WTC11 (cell line): ENCODE measurements around the gene PIP5K1A. TPM values are rescaled to one million over a fixed set of nuclear protein-coding genes. Genes with fewer than 3 reads are reported as not detected.

ENCODE experiments used
- ATAC-seq: fragments of 200-7000 bp; cut with Tn5 transposase; 2 replicates; pipeline ENCODE4 v1.10.0; 2021; ENCODE audit warnings: mild to moderate bottlenecking, moderate library complexity
- CTCF ChIA-PET: fragments of 300-600 bp; sonication (Branson Sonifier 250); formaldehyde crosslinking; loops from one replicate; lab custom pipeline; 2021; ENCODE audit warnings: antibody characterized with exemption; lab: Charles Lee
- POLR2A ChIA-PET: fragments of 350-600 bp; sonication (Branson Sonifier 250); formaldehyde crosslinking; loops from one replicate; lab custom pipeline; 2021; ENCODE audit warnings: antibody characterized with exemption; lab: Charles Lee
- DNase-seq: peaks from one replicate; pipeline ENCODE4 v3.0.0; 2021; ENCODE audit warnings: low spot score
- H3K27ac Mint-ChIP-seq: 2 replicates; pipeline ENCODE4 v1.8.0; 2021; ENCODE audit warnings: mixed read lengths
- H3K27me3 Mint-ChIP-seq: 2 replicates; pipeline ENCODE4 v1.8.0; 2021; ENCODE audit warnings: low read depth, mild to moderate bottlenecking, moderate library complexity, mixed read lengths
- H3K36me3 Mint-ChIP-seq: 2 replicates; pipeline ENCODE4 v1.8.0; 2021; ENCODE audit warnings: mixed read lengths
- H3K4me1 Mint-ChIP-seq: 2 replicates; pipeline ENCODE4 v1.8.0; 2022; ENCODE audit warnings: mixed read lengths
- H3K4me3 Mint-ChIP-seq: 2 replicates; pipeline ENCODE4 v1.8.0; 2021; ENCODE audit warnings: mild to moderate bottlenecking, moderate library complexity, mixed read lengths
- H3K9me3 Mint-ChIP-seq: 2 replicates; pipeline ENCODE4 v1.8.0; 2021; ENCODE audit warnings: mixed read lengths
- ATF6 ChIP-seq: sonication (generic); formaldehyde crosslinking; IDR thresholded peaks from 2 replicates; pipeline ENCODE4 v1.8.1; 2023; ENCODE audit warnings: mild to moderate bottlenecking, missing genetic modification reagents
- CBFB ChIP-seq: sonication (generic); formaldehyde crosslinking; IDR thresholded peaks from 2 replicates; pipeline ENCODE4 v1.8.1; 2022; ENCODE audit warnings: mild to moderate bottlenecking, low read depth, missing genetic modification reagents
- E2F1 ChIP-seq: sonication (generic); formaldehyde crosslinking; IDR thresholded peaks from 2 replicates; pipeline ENCODE4 v1.8.0; 2022; ENCODE audit warnings: mild to moderate bottlenecking, missing genetic modification reagents
- EMX1 ChIP-seq: fragments of 250-450 bp; sonication (Bioruptor Pico); IDR thresholded peaks from 2 replicates; pipeline ENCODE4 v1.8.0; 2021; ENCODE audit warnings: mild to moderate bottlenecking
- GABPB1 ChIP-seq: sonication (generic); formaldehyde crosslinking; IDR thresholded peaks from 2 replicates; pipeline ENCODE4 v1.8.1; 2023; ENCODE audit warnings: mild to moderate bottlenecking, missing genetic modification reagents
- GTF2I ChIP-seq: fragments of 250-450 bp; sonication (Bioruptor Pico); conservative IDR thresholded peaks from 2 replicates; pipeline ENCODE4 v1.4.0; 2021; ENCODE audit warnings: mild to moderate bottlenecking
- HMGA2 ChIP-seq: fragments of 250-450 bp; sonication (Bioruptor Pico); IDR thresholded peaks from 2 replicates; pipeline ENCODE4 v1.4.0; 2021; ENCODE audit warnings: mild to moderate bottlenecking, moderate library complexity
- HMGXB4 ChIP-seq: sonication (generic); formaldehyde crosslinking; IDR thresholded peaks from 2 replicates; pipeline ENCODE4 v1.8.1; 2023; ENCODE audit warnings: mild to moderate bottlenecking, moderate library complexity, missing genetic modification reagents
- IRF2 ChIP-seq: sonication (generic); formaldehyde crosslinking; IDR thresholded peaks from 2 replicates; pipeline ENCODE4 v1.8.0; 2022; ENCODE audit warnings: low read depth, missing genetic modification reagents, borderline replicate concordance
- MXD4 ChIP-seq: fragments of 250-450 bp; sonication (Bioruptor Pico); IDR thresholded peaks from 2 replicates; pipeline ENCODE4 v1.8.0; 2021; ENCODE audit warnings: mild to moderate bottlenecking, moderate library complexity, borderline replicate concordance
- NFATC4 ChIP-seq: fragments of 250-450 bp; sonication (Bioruptor Pico); IDR thresholded peaks from 2 replicates; pipeline ENCODE4 v1.9.0; 2021; ENCODE audit warnings: mild to moderate bottlenecking
- NR2C2 ChIP-seq: sonication (generic); formaldehyde crosslinking; IDR thresholded peaks from 2 replicates; pipeline ENCODE4 v1.8.0; 2022; ENCODE audit warnings: mild to moderate bottlenecking, missing genetic modification reagents
- RORB ChIP-seq: fragments of 250-450 bp; sonication (Bioruptor Pico); IDR thresholded peaks from 2 replicates; pipeline ENCODE4 v1.9.0; 2021; ENCODE audit warnings: mild to moderate bottlenecking
- SMAD3 ChIP-seq: sonication (generic); formaldehyde crosslinking; IDR thresholded peaks from 2 replicates; pipeline ENCODE4 v1.8.0; 2022; ENCODE audit warnings: missing genetic modification reagents, mild to moderate bottlenecking, borderline replicate concordance
- STAT6 ChIP-seq: sonication (generic); formaldehyde crosslinking; conservative IDR thresholded peaks from 2 replicates; pipeline ENCODE4 v1.8.1; 2023; ENCODE audit warnings: mild to moderate bottlenecking, low read depth, missing genetic modification reagents, moderate library complexity
- TCF7 ChIP-seq: sonication (generic); formaldehyde crosslinking; IDR thresholded peaks from 2 replicates; pipeline ENCODE4 v1.8.0; 2022; ENCODE audit warnings: mild to moderate bottlenecking, low read depth, missing genetic modification reagents, moderate library complexity
- ZMAT4 ChIP-seq: fragments of 250-450 bp; sonication (Bioruptor Pico); IDR thresholded peaks from 2 replicates; pipeline ENCODE4 v1.9.0; 2021; ENCODE audit warnings: mild to moderate bottlenecking
- ZNF121 ChIP-seq: sonication (generic); formaldehyde crosslinking; IDR thresholded peaks from 2 replicates; pipeline ENCODE4 v1.8.0; 2023; ENCODE audit warnings: missing genetic modification reagents
- ZNF263 ChIP-seq: sonication (generic); formaldehyde crosslinking; IDR thresholded peaks from 2 replicates; pipeline ENCODE4 v1.8.1; 2022; ENCODE audit warnings: low read depth, mild to moderate bottlenecking, moderate library complexity, missing genetic modification reagents
- total RNA-seq: library from RNA; stranded (reverse); gene quantifications from 3 replicates; pipeline ENCODE4 v1.2.3, GENCODE V29; 2021
- TF ChIP-seq, protein P1 (sequence below): sonication (generic); formaldehyde crosslinking; conservative IDR thresholded peaks from 2 replicates; pipeline ENCODE4 v1.8.1; 2022; ENCODE audit warnings: mild to moderate bottlenecking, missing genetic modification reagents
- TF ChIP-seq, protein P2 (sequence below): sonication (generic); formaldehyde crosslinking; IDR thresholded peaks from 2 replicates; pipeline ENCODE4 v1.8.0; 2023; ENCODE audit warnings: mild to moderate bottlenecking, missing genetic modification reagents

Gene PIP5K1A
- total RNA-seq, 1 experiment from 2014 or later = 81.3 TPM

DNA sequence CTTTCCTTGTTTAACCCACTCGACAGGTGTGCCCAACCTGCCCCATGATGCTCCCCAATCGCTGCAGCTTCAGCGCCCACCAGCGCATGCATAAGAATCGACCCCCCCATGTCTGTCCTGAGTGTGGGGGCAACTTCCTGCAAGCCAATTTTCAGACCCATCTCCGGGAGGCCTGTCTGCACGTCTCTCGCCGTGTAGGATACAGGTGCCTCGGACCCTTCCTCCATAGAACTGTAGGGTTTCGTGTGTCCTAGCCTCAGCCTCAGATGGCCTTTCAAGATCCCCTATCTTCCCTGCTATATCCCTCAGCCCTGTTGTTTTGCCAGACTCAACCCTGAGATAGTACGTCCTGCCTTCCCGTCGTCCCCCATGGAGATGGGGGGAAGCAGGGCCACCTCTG is 90.2 kb downstream of the PIP5K1A start:
- CTCF ChIA-PET = no interaction called here
- Mint-ChIP-seq H3K27me3 (no peaks in the 10 kb centered on the region), H3K36me3 (peaks cover 56% of the 10 kb centered on the region), H3K4me3 (no peak overlapping the region), H3K27ac (peak overlapping the region; percentile 13; the same call in 1 of the 2 replicates), H3K4me1 (peaks cover 19% of the 10 kb centered on the region), H3K9me3 (no peaks in the 10 kb centered on the region)
- ATAC-seq (no peak), DNase-seq (no peak)
- POLR2A ChIA-PET = interaction anchor here (0.5 kb wide), 1 partner anchor 107 kb away, joined by 3 read pairs; no protein-coding TSS in a partner anchor
- TF ChIP-seq ZNF263 (no peak), GTF2I (CRISPR knock-in tag) (no peak), RORB (no peak), STAT6 (no peak), HMGA2 (CRISPR knock-in tag) (no peak), HMGXB4 (no peak)
- TF ChIP-seq, protein P1, sequence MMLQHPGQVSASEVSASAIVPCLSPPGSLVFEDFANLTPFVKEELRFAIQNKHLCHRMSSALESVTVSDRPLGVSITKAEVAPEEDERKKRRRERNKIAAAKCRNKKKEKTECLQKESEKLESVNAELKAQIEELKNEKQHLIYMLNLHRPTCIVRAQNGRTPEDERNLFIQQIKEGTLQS (CRISPR knock-in tag) = no peak
- TF ChIP-seq, protein P2, sequence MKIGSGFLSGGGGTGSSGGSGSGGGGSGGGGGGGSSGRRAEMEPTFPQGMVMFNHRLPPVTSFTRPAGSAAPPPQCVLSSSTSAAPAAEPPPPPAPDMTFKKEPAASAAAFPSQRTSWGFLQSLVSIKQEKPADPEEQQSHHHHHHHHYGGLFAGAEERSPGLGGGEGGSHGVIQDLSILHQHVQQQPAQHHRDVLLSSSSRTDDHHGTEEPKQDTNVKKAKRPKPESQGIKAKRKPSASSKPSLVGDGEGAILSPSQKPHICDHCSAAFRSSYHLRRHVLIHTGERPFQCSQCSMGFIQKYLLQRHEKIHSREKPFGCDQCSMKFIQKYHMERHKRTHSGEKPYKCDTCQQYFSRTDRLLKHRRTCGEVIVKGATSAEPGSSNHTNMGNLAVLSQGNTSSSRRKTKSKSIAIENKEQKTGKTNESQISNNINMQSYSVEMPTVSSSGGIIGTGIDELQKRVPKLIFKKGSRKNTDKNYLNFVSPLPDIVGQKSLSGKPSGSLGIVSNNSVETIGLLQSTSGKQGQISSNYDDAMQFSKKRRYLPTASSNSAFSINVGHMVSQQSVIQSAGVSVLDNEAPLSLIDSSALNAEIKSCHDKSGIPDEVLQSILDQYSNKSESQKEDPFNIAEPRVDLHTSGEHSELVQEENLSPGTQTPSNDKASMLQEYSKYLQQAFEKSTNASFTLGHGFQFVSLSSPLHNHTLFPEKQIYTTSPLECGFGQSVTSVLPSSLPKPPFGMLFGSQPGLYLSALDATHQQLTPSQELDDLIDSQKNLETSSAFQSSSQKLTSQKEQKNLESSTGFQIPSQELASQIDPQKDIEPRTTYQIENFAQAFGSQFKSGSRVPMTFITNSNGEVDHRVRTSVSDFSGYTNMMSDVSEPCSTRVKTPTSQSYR (CRISPR knock-in tag) = no peak

GRCh38 chr1:151289080-151289935 is 91.0 kb downstream of the PIP5K1A start:
- no peaks in the 10 kb centered on the region for H3K9me3 Mint-ChIP-seq
- H3K4me3 Mint-ChIP-seq = no peak overlapping the region
- H3K4me1 Mint-ChIP-seq = peaks cover 18% of the 10 kb centered on the region
- TF ChIP-seq NFATC4 (CRISPR knock-in tag) (no peak), IRF2 (CRISPR knock-in tag) (no peak), ZNF121 (no peak), ATF6 (CRISPR knock-in tag) (no peak), E2F1 (CRISPR knock-in tag) (no peak), NR2C2 (no peak), TCF7 (no peak), GTF2I (CRISPR knock-in tag) (no peak), SMAD3 (no peak), EMX1 (CRISPR knock-in tag) (no peak), CBFB (no peak), ZMAT4 (CRISPR knock-in tag) (no peak), MXD4 (CRISPR knock-in tag) (no peak), GABPB1 (CRISPR knock-in tag) (no peak)
- TF ChIP-seq, all 79 proteins: peak for 0
- ATAC-seq (no peak), DNase-seq (no peak)
- POLR2A ChIA-PET = interaction anchor here (0.5 kb wide), 1 partner anchor 35 kb away, joined by 3 read pairs; no protein-coding TSS in a partner anchor
- Mint-ChIP-seq H3K27ac (peak overlapping the region; percentile 68; the same call in 1 of the 2 replicates), H3K27me3 (no peaks in the 10 kb centered on the region), H3K36me3 (peaks cover 61% of the 10 kb centered on the region)
- CTCF ChIA-PET = no interaction called here
